ENCODE results near the gene ALKBH8.

Gene ALKBH8

GRCh38 chr11:107496011-107496410 lies 69.5 kb downstream of the ALKBH8 start:
- TF ChIP-seq CTCF (IDR thresholded peaks at IDR 0.05; ENCODE audit: low read depth, low read length) = no peak
- no peak overlapping the region for H3K4me3 ChIP-seq (ENCODE audit: low read depth, low read length)

GRCh38 chr11:107494055-107494454 lies 71.5 kb downstream of the ALKBH8 start:
- TF ChIP-seq CTCF (IDR thresholded peaks at IDR 0.05; ENCODE audit: low read depth, low read length) = no peak
- no peak overlapping the region for H3K4me3 ChIP-seq (ENCODE audit: low read depth, low read length)

- no peak for TF ChIP-seq CTCF (IDR thresholded peaks at IDR 0.05; ENCODE audit: low read depth, low read length)
- H3K4me3 ChIP-seq (ENCODE audit: low read depth, low read length) = no peak overlapping the region
Observed at GRCh38 chr11:107493117-107493516, 72.4 kb downstream of the ALKBH8 start.

GRCh38 chr11:107490836-107491235 lies 74.7 kb downstream of the ALKBH8 start:
- no peak for TF ChIP-seq CTCF (IDR thresholded peaks at IDR 0.05; ENCODE audit: low read depth, low read length)
- no peak overlapping the region for H3K4me3 ChIP-seq (ENCODE audit: low read depth, low read length)

GRCh38 chr11:107482234-107482633 lies 83.3 kb downstream of the ALKBH8 start:
- H3K4me3 ChIP-seq (ENCODE audit: low read depth, low read length) = no peak overlapping the region
- no peak for TF ChIP-seq CTCF (IDR thresholded peaks at IDR 0.05; ENCODE audit: low read depth, low read length)

- no peak for TF ChIP-seq CTCF (IDR thresholded peaks at IDR 0.05; ENCODE audit: low read depth, low read length)
- H3K4me3 ChIP-seq (ENCODE audit: low read depth, low read length) = no peak overlapping the region
Observed at GRCh38 chr11:107478922-107479321, 86.6 kb downstream of the ALKBH8 start.

GRCh38 chr11:107477820-107478219 lies 87.7 kb downstream of the ALKBH8 start:
- H3K4me3 ChIP-seq (ENCODE audit: low read depth, low read length) = no peak overlapping the region
- TF ChIP-seq CTCF (IDR thresholded peaks at IDR 0.05; ENCODE audit: low read depth, low read length) = no peak

All from WI38 (cell line).